Memory B cell (primary cell): ENCODE data around the gene SLC7A14.

Experiments
- ATAC-seq: fragments of 150-1000 bp; cut with Tn5 transposase; 2 replicates; pipeline ENCODE4 v1.10.0; 2021; ENCODE audit warnings: low read depth, mild to moderate bottlenecking, moderate library complexity
- DNase-seq, 2 donors: peaks; one replicate each; pipeline ENCODE4 v3.0.0; 2022; ENCODE audit warnings: low spot score in 2 of 2
- H3K27ac Mint-ChIP-seq: one replicate; pipeline ENCODE4 v1.8.0; 2022; ENCODE audit warnings: mild to moderate bottlenecking, moderate library complexity, mixed read lengths
- H3K27me3 Mint-ChIP-seq: one replicate; pipeline ENCODE4 v1.8.0; 2022; ENCODE audit warnings: mixed read lengths
- H3K36me3 Mint-ChIP-seq: one replicate; pipeline ENCODE4 v1.8.0; 2022; ENCODE audit warnings: mild to moderate bottlenecking, mixed read lengths
- H3K4me1 Mint-ChIP-seq: one replicate; pipeline ENCODE4 v1.8.0; 2022; ENCODE audit warnings: mixed read lengths
- H3K4me3 Mint-ChIP-seq: one replicate; pipeline ENCODE4 v1.8.0; 2022; ENCODE audit warnings: mild to moderate bottlenecking, moderate library complexity, mixed read lengths
- H3K9me3 Mint-ChIP-seq: one replicate; pipeline ENCODE4 v1.8.0; 2022; ENCODE audit warnings: mixed read lengths

Gene SLC7A14

GRCh38 chr3:170490828-170491560 is 94.9 kb downstream of the SLC7A14 start:
- no peak overlapping the region for H3K27ac Mint-ChIP-seq
- DNase-seq = no peak
- peak; percentile 61 for ATAC-seq
- H3K4me1 Mint-ChIP-seq = peaks cover 2% of the 10 kb centered on the region
- peaks cover 6% of the 10 kb centered on the region for H3K27me3 Mint-ChIP-seq
- no peaks in the 10 kb centered on the region for H3K9me3 Mint-ChIP-seq
- H3K36me3 Mint-ChIP-seq = no peaks in the 10 kb centered on the region
- no peak overlapping the region for H3K4me3 Mint-ChIP-seq

- DNase-seq (no peak), ATAC-seq (no peak)
- no peak overlapping the region for H3K27ac Mint-ChIP-seq
- H3K36me3 Mint-ChIP-seq = no peaks in the 10 kb centered on the region
- peaks cover 12% of the 10 kb centered on the region for H3K27me3 Mint-ChIP-seq
- no peaks in the 10 kb centered on the region for H3K9me3 Mint-ChIP-seq
- no peak overlapping the region for H3K4me3 Mint-ChIP-seq
- peaks cover 3% of the 10 kb centered on the region for H3K4me1 Mint-ChIP-seq
Observed at GRCh38 chr3:170488802-170489201, 97.1 kb downstream of the SLC7A14 start.

DNA sequence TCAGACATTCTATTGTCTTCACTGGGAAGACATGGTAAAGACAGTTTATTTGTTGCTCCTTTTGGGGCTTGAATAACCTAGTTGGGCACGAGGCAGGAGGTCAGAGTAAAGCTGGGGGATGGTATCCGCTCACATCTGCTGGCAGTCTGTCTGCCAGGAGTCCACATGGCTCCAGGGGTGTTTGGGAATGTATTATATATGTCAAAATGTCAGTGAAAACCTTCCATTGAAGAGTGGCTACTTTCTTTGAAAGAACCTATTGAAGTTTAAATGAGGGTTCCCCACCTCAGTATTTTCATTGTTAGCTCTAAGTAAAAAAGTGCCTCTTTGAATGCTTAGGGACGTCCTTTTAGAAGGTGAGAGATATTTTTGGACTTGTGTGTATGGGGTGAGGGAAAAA is 98.8 kb downstream of the SLC7A14 start:
- Mint-ChIP-seq H3K9me3 (no peaks in the 10 kb centered on the region), H3K4me1 (peaks cover 3% of the 10 kb centered on the region), H3K36me3 (no peaks in the 10 kb centered on the region), H3K4me3 (no peak overlapping the region), H3K27me3 (peaks cover 10% of the 10 kb centered on the region), H3K27ac (no peak overlapping the region)
- no peak for DNase-seq
- no peak for ATAC-seq

GRCh38 chr3:170486398-170486797 is 99.5 kb downstream of the SLC7A14 start:
- Mint-ChIP-seq H3K4me3 (no peak overlapping the region), H3K4me1 (peaks cover 3% of the 10 kb centered on the region), H3K9me3 (no peaks in the 10 kb centered on the region), H3K27me3 (peaks cover 10% of the 10 kb centered on the region), H3K36me3 (no peaks in the 10 kb centered on the region), H3K27ac (no peak overlapping the region)
- ATAC-seq (no peak), DNase-seq (no peak)

DNA sequence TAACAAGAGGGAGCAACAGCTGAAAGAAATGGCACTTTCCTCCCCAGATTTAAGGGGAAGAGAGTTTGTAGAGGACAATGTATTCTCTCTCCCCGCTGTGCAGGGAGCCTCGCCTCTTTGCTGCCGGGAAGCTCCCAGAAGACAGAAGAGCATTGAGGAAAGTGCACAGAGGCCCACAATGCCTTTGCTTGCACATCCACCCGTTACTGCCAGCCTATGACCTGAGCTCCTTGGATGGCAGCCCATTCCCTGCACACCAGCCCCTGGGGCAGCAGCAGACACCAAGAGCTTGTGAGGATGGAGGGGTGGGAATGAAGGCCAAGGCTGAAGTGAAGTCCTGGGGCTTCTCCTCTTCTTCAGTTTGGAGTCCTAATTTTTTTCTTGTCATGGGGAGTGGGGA is 100.2 kb downstream of the SLC7A14 start:
- peaks cover 10% of the 10 kb centered on the region for H3K27me3 Mint-ChIP-seq
- H3K9me3 Mint-ChIP-seq = no peaks in the 10 kb centered on the region
- no peak for DNase-seq
- H3K4me1 Mint-ChIP-seq = peaks cover 3% of the 10 kb centered on the region
- H3K36me3 Mint-ChIP-seq = no peaks in the 10 kb centered on the region
- no peak overlapping the region for H3K4me3 Mint-ChIP-seq
- no peak for ATAC-seq
- no peak overlapping the region for H3K27ac Mint-ChIP-seq

- ATAC-seq (no peak), DNase-seq (no peak)
- H3K27ac Mint-ChIP-seq = no peak overlapping the region
- no peak overlapping the region for H3K4me3 Mint-ChIP-seq
- peaks cover 3% of the 10 kb centered on the region for H3K4me1 Mint-ChIP-seq
- H3K27me3 Mint-ChIP-seq = peaks cover 10% of the 10 kb centered on the region
- no peaks in the 10 kb centered on the region for H3K9me3 Mint-ChIP-seq
- no peaks in the 10 kb centered on the region for H3K36me3 Mint-ChIP-seq
Observed at GRCh38 chr3:170485294-170485693, 100.6 kb downstream of the SLC7A14 start.

GRCh38 chr3:170484869-170485268 is 101.0 kb downstream of the SLC7A14 start:
- Mint-ChIP-seq H3K27me3 (peaks cover 10% of the 10 kb centered on the region), H3K27ac (no peak overlapping the region)

GRCh38 chr3:170483485-170484262 is 102.2 kb downstream of the SLC7A14 start:
- H3K27me3 Mint-ChIP-seq = peaks cover 10% of the 10 kb centered on the region

More at GRCh38 chr3:170484869-170485268, 101.0 kb downstream of the SLC7A14 start:
- H3K9me3 Mint-ChIP-seq = no peaks in the 10 kb centered on the region
- ATAC-seq (no peak), DNase-seq (no peak)
- H3K4me3 Mint-ChIP-seq = no peak overlapping the region
- peaks cover 3% of the 10 kb centered on the region for H3K4me1 Mint-ChIP-seq
- no peaks in the 10 kb centered on the region for H3K36me3 Mint-ChIP-seq

GRCh38 chr3:170482199-170482598 is 103.7 kb downstream of the SLC7A14 start:
- no peak overlapping the region for H3K4me3 Mint-ChIP-seq
- DNase-seq (no peak), ATAC-seq (no peak)
- no peaks in the 10 kb centered on the region for H3K9me3 Mint-ChIP-seq
- H3K27me3 Mint-ChIP-seq = peaks cover 10% of the 10 kb centered on the region
- peaks cover 3% of the 10 kb centered on the region for H3K4me1 Mint-ChIP-seq
- H3K36me3 Mint-ChIP-seq = no peaks in the 10 kb centered on the region
- no peak overlapping the region for H3K27ac Mint-ChIP-seq

More at GRCh38 chr3:170483485-170484262, 102.2 kb downstream of the SLC7A14 start:
- Mint-ChIP-seq H3K4me1 (peaks cover 3% of the 10 kb centered on the region), H3K27ac (no peak overlapping the region), H3K9me3 (no peaks in the 10 kb centered on the region), H3K36me3 (no peaks in the 10 kb centered on the region), H3K4me3 (no peak overlapping the region)
- ATAC-seq = no peak
- no peak for DNase-seq

DNA sequence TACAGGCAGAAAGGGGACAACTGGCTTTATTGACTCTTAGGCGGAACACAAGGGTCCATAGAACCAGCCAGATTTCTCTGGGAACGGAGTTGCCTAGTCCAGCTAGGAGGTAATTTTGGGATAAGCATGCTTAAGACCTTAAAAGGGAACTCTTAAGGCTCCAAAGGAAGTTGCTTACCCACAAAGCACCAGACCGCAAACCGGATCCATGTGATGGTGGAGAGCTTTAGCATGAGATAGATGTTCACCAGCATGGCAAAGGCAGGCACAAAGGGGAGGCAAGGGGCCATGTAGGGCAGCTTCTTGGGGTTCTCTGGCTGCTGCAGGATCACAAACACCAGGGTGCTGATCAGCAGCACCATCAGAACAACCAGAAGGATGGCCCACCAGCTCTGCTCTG is 105.8 kb downstream of the SLC7A14 start:
- H3K27ac Mint-ChIP-seq = no peak overlapping the region
- no peak for ATAC-seq
- H3K9me3 Mint-ChIP-seq = no peaks in the 10 kb centered on the region
- H3K36me3 Mint-ChIP-seq = no peaks in the 10 kb centered on the region
- no peak for DNase-seq
- H3K4me1 Mint-ChIP-seq = no peaks in the 10 kb centered on the region
- peaks cover 4% of the 10 kb centered on the region for H3K27me3 Mint-ChIP-seq
- no peak overlapping the region for H3K4me3 Mint-ChIP-seq

GRCh38 chr3:170477395-170477794 is 108.5 kb downstream of the SLC7A14 start:
- H3K27ac Mint-ChIP-seq = no peak overlapping the region
- H3K9me3 Mint-ChIP-seq = no peaks in the 10 kb centered on the region

GRCh38 chr3:170476291-170476690 is 109.6 kb downstream of the SLC7A14 start:
- H3K27me3 Mint-ChIP-seq = peaks cover 9% of the 10 kb centered on the region
- H3K36me3 Mint-ChIP-seq = no peaks in the 10 kb centered on the region
- no peak for ATAC-seq
- no peak overlapping the region for H3K4me3 Mint-ChIP-seq
- no peak for DNase-seq
- no peaks in the 10 kb centered on the region for H3K4me1 Mint-ChIP-seq
- no peak overlapping the region for H3K27ac Mint-ChIP-seq
- H3K9me3 Mint-ChIP-seq = no peaks in the 10 kb centered on the region

More at GRCh38 chr3:170477395-170477794, 108.5 kb downstream of the SLC7A14 start:
- peaks cover 7% of the 10 kb centered on the region for H3K27me3 Mint-ChIP-seq
- H3K4me1 Mint-ChIP-seq = no peaks in the 10 kb centered on the region
- no peak overlapping the region for H3K4me3 Mint-ChIP-seq
- DNase-seq (no peak), ATAC-seq (no peak)
- H3K36me3 Mint-ChIP-seq = no peaks in the 10 kb centered on the region

DNA sequence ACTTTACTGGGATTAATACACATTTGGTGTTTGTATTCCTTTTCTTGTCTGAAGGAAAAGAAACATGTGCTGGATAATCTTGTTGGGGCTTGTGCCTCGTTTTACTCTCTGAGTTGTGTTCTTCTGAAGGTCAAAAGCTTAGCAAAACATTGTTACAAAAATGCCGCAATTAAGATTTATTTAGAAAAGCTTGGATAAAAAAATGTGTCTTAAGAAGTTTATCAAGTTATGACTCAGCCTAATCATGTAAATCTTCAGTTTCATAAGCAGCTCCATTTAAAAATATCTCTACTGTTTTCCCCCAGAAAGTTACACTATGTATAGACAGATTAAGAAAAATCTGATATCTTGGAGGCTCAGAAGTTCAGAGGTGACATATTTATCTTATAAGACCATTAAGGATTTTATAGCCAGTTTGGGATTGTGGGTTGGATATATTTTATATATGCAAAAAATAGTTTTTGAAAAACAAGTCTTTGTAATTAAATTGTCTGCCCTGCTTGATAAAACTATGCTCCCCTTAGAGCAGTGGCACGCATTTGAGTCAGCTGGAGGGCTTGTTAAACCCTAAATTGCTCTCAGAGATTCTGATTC is 110.7 kb downstream of the SLC7A14 start:
- peaks cover 12% of the 10 kb centered on the region for H3K27me3 Mint-ChIP-seq
- H3K36me3 Mint-ChIP-seq = no peaks in the 10 kb centered on the region
- ATAC-seq = no peak
- no peak for DNase-seq
- no peaks in the 10 kb centered on the region for H3K9me3 Mint-ChIP-seq
- no peak overlapping the region for H3K27ac Mint-ChIP-seq
- no peak overlapping the region for H3K4me3 Mint-ChIP-seq
- H3K4me1 Mint-ChIP-seq = no peaks in the 10 kb centered on the region

- ATAC-seq (no peak), DNase-seq (no peak)
- H3K4me3 Mint-ChIP-seq = no peak overlapping the region
- no peaks in the 10 kb centered on the region for H3K9me3 Mint-ChIP-seq
- no peak overlapping the region for H3K27ac Mint-ChIP-seq
- no peaks in the 10 kb centered on the region for H3K4me1 Mint-ChIP-seq
- no peaks in the 10 kb centered on the region for H3K36me3 Mint-ChIP-seq
- H3K27me3 Mint-ChIP-seq = peaks cover 15% of the 10 kb centered on the region
Observed at GRCh38 chr3:170473358-170473757, 112.5 kb downstream of the SLC7A14 start.
